Prostate gland (tissue), 2 donors: ENCODE data around the gene SREBF1.

ENCODE experiments used
- CTCF ChIP-seq, 4 experiments: fragments of 200-600 bp in 2 of 4; fragments of 450-650 bp in 2 of 4; sonication (generic) in 2 of 4; IDR thresholded peaks; 1 replicate in 3 of 4; 2 replicates in 1 of 4; pipeline ENCODE4 v1.5.1; 2016 to 2019; ENCODE audit warnings: antibody characterized with exemption in 4 of 4, mild to moderate bottlenecking in 2 of 4, moderate library complexity in 2 of 4
- POLR2AphosphoS5 ChIP-seq: sonication (generic); formaldehyde crosslinking; IDR thresholded peaks from one replicate; pipeline ENCODE4 v1.6.1; 2017; ENCODE audit warnings: antibody characterized with exemption

DNA sequence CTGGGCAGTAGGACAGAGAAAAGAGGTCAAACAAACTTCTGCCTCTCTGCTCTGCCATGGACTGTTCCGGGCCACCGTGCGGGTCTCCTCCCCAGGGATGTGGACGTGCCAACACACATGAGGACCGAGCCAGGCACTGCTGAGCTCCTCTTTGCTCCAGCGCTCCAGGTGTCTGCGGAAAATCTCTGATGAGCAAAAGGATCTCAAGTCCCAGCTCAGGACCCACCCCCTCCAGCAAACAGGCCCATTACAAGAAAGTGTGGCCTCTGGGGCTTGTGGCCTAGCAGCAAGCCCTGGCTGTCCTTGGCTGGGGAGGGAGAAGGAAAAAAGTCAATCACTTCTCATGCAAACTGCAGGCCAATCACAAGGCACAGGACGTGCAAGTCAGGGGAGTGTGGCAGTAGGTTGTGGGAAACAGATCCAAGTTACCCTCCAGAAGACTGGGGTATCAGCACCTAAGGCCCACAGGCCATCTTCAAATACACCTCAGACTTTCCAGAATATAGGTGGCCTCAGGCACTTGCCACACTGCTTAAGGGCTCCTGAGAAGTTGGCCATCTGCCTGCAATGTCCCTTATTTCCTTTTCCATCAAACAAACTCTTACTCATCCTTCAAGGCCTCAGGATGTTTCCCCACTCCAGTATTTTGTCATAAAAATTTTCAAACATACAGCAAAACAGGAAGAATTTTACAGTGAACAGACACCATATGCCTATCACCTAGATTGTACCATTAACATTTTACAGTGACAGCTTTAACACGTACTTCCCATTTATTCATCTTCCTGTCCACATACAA is 36.0 kb upstream of the SREBF1 start:
- no peak for TF ChIP-seq CTCF (IDR thresholded peaks at IDR 0.05)
- no peak for TF ChIP-seq POLR2AphosphoS5
